Stimulated activated CD8-positive, alpha-beta memory T cell treated with anti-CD3 and anti-CD28 coated beads, Interleukin-12 subunit alpha, Interleukin-12 subunit beta, amount 100 ng/mL, for 24 hours (primary cell): Measurements from ENCODE around the gene COL15A1.

Experiments
- DNase-seq: peaks from one replicate; pipeline ENCODE4 v3.0.0-alpha.2; 2020; ENCODE audit errors: extremely low read depth

Gene COL15A1

DNA sequence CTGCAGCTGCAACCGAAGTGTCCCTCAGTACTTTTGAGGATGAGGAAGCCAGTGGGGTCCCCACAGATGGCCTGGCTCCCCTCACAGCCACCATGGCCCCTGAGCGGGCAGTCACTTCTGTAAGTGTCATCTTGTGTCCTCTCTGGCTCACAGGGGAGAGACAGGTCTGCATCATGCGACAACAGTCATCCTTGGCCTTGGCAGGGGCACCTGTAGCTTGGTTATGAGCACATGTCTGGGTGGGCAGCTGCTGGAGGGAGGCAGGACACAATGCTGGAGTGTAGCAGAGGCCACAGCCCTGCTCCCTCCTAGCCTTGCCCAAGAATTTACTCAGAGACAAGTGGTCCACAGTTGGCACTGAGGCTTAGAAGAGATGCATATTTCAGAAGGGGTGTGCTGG is 71.7 kb downstream of the COL15A1 start:
- no peak for DNase-seq

DNA sequence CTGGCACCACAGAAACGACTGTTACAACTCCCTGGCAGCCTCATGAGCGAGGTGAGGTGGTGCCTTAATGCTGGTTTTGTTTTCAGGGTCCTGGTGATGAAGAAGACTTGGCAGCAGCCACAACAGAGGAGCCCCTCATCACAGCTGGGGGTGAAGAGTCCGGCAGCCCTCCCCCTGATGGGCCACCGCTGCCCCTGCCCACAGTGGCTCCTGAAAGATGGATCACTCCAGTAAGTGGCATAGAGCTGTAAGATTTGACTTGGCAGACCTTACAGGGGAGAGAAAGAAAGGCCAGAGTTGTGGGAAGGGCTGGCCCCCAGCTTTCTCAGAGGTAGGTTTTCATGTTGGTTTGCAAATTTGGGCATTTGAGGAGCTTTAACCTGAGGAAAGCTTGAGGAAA is 72.2 kb downstream of the COL15A1 start:
- no peak for DNase-seq

DNA sequence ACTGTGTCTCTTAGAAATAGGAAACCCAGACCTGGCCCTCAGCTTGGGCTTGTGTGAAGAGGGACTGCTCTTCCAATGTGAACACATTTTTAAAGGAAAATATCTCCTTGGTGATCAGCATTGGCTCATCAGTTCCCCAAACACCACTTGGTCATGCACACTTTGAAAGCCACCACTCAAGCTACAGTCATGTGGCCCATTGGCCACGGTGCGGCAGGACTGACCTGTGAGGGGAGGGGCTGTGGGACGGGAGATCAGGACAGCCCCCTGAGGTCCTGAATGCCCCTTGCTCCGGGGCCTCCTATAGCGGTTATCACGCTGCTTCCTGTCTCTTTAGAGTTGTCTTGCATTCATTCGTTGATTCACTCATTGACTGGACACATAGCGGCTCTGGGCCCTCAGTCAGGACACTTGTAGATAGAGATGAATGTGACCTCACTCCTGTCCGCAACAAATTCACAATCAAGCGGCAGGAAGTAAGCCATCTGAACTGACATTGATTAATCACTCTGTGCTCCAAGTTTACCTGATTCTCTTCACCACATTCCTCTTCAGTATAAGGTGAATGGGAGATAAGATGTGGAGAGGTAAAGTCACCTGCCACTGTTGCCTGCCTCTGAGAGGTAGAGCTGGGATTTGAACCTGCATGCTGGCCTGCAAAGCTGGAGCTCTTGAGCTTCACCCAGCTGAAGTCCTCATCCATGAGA is 73.1 kb downstream of the COL15A1 start:
- DNase-seq, result no peak

DNA sequence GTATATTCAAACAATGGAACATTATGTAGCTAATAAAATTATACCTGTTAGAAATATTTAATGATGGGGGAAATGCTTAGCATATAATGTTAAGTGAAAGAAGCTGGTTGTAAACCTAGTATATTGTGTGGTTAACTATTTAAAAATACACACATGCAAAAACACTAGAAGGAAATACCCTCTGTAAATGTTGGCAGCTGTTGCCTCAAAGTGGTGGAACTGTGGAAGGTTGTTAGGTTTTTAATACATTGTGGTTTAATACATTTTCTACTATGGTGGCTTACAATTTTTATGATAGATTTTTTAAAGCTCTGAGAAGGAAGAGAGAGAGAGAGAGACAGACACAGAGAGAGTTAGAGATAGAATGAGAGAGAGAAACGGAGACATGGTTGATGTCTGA is 74.9 kb downstream of the COL15A1 start:
- DNase-seq, result no peak

DNA sequence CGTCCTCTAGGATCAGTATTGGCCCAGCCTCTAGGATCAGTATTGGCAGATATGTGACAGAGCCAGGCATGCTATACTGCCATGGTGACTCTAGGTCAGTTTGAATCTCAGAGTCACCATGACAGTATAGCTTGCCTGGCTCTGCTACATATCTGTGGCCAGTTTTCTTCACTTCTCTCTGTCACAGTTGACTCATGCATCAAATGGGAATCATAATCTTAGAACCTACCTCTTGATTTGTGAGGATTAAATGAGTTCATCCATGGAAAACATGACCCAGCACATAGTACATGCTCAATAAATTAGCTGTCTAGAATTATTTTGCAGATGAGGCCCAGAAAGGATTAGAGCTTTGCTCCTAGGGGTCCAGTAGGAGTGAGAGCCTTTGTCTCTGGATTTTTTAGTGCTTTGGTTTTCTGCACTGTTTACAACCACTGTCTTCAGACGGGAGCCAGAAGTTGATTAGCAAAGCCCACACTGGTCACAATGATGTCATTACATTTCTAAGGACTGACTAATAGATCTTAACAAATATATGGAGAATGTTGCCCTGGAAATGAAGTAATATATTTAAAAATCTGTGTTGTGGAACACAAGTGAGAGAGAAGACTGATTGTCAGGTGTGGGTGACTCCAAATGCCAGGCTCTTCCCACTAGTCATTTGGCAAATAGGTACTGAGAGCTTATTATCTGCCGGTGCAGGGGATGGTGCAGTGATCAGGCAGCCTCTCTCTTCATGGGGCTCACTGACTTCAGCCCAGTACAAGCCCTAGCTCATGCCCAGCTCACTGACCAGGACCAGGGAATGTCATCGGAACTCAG is 76.0 kb downstream of the COL15A1 start:
- DNase-seq, result no peak

DNA sequence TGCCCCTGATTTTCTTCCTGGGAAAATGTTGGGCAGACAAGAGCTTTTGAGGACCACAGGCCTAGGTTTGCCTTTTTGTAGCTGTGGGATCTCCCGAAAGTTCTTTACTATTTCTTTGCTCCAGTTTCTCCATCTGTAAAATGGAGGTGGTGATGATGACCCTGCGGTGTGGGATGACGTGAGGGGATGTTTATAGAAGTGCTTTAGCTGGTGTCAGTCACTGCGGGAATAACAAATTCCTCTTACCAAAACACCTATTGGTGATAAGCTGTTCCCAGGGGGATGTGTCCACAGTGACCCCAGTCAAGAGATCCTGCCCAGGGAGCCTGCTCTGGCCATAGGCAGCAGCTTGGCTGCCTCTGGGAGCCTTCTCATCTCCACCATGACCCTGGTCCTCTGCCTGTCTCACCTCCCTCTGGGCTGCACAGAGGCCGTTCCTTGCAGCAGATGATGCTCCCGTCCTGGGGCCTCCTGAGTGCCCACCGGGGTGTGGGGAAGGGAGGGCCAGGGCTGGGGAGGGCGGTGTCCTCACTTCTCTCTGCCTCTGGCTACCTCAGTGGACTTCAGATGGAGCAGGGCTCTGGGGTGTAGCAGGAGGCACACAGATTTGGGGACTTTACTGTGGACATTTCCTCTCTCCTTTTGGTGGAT is 77.2 kb downstream of the COL15A1 start:
- no peak for DNase-seq

DNA sequence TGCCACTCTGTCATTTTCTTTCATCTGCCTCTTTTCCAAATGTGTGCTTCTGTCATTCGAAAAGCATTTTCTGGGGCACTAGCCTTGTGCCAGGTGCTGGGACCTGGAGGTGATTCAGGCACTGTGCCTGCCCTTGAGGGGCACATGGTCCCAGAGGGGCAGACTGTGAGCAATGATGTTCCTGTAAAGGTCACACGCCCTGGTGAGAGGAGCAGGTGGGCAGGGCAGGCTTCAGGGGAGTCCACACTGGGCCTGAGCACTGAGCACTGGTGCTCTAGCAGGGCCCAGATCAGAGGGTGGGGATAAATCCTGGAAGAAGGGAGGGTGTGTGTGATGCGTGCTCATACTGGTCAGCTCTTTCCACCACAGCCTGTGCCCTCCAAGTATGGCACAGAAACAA is 77.8 kb downstream of the COL15A1 start:
- DNase-seq, result no peak

DNA sequence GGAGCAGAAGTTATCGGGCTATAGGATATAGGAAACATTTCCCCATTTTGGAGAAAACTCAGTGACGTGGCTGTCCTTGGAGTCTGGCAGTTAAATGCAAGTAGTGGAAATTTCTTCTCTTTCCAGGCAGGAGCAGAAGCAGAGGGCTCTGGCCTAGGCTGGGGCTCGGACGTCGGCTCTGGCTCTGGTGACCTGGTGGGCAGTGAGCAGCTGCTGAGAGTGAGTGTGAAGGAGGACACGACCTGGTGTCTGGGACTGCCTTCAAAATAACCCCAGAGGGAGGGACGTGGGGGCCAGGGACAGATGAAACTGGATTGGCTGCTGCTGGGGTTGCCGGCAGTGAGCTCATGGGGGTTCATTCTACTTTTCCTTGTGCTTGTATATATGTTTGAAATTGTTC is 79.5 kb downstream of the COL15A1 start:
- no peak for DNase-seq

DNA sequence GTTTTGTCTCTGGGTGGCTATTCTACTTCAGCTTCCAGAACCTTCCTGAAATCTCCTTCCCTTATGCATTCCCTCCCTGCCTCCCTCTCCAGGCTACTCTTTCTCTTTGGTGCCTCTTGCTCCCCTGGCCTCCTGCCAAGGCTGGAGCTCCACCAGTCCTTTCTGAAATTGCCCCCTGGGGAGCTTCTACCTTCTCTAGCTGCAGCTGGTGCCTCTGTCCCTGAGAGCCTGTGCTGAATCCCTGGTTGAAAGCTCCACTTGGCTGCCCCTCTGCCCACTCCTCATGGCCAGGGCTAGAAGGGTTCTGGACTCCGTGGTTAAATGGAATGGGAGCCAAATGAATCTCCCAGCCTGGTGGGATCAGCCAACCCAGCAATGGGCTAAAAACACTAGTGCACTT is 80.1 kb downstream of the COL15A1 start:
- no peak for DNase-seq

DNA sequence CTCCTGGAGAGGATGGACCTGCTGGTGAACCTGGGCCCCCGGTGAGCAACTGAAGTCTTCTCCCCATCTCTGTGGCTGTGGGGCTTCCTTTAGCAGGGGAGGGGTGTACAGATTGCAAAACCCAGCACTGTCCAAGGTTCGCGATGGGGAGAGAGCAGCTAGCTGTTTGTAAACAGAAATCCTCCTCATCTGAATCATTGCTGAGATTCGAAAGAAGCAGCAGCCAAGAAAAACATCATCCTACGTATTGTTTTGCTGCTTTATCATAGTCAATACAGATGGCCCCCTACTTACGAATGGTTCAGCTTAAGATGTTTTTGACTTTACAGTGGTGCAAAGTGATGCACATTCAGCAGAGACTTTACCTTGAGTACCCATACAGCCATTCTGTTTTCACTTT is 81.3 kb downstream of the COL15A1 start:
- no peak for DNase-seq

DNA sequence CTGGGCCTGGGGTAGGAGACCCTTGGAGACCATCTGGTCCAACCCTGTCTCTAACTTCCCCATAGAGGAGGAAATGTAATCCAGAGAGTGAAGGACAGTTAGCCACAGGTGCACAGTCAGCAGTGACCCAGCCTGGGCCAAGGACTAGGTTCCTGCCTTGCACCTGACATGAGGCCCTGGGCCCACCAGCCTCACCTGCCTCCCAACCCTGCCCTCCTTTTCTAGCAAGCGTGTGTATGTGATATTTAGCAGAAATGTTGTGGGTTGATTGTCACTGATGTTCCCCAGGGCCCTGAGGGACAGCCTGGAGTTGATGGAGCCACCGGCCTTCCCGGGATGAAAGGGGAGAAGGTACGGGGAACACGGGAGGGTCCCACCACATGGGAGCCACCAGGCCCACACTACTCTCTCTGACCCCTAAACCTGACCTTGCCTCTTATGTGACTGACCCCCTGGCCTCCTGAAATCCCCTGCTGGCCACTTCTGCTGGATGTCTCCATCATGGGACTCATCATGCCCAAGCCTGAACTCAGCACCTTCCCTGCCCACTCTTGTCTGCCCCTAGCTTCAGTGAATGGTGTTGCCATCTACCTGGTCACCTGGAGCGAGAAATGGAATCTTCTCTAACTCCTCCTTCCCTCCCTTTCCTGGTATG is 82.0 kb downstream of the COL15A1 start:
- no peak for DNase-seq

DNA sequence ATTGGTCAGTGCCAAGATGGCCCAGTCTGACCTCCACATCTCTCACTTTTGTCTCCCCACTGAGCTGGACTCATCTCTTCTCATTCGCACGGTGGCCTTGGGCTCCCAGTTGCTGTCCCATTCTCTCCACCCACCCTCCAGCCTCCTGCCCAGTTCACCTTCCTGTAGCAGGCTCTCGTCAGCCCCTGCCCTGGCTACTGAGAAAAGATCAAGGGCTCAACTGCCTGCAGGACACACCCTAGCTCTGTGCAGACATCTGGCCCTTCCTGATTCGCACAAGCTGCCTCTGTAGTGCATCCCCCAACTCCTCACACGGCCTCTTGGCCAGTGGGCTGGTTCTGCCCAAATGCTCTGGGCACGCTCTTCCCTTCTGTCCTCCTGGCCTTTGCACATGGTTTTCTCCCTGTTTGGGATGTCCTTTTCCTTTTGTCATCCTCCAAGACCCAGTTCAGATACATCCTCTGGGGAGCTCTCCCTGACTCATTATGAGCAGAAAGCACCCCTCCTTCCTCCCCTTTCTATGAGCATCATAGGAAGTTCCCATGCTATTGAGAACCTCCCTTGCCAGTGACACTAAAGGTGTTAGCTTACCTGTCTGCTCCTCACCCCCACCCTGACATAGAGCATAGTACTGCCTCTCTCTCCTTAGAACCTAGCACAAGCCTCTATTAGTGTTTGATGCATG is 82.7 kb downstream of the COL15A1 start:
- no peak for DNase-seq

DNA sequence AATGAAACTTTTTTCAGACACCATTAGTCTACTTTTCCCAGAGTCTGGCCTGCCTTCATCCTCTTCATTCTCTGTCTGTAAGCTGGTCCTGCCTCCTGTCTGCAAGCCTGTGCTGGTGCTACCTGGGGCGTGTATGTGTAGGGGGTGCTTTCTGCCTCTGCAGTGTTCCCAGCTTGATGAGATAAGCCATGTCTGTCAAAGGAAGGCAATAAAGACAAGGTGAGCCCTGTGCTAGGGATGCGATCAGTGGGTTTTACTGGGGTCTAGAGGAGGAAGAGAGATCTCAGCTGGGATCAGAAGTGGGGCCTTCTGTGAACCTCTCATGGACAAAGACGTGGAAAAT is 83.2 kb downstream of the COL15A1 start:
- DNase-seq, result no peak

DNA sequence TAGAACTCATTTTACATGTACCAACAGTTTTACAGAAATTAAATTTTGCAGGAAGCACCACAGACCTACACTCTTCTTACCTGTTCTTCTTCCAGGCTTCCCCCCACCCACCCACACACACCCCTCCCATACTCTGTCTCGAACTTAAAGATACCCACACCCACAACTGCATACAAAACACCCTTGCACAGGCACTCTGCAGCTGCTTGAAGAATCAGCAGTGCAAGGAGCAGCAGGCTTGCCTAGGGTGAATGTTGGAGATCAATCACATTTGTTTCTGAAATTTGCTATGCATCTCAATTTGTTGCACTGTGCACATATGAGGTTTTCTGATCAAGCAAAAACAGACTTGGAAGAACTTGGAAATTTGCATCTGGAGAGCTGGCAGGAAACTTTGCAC is 83.7 kb downstream of the COL15A1 start:
- DNase-seq, result no peak

DNA sequence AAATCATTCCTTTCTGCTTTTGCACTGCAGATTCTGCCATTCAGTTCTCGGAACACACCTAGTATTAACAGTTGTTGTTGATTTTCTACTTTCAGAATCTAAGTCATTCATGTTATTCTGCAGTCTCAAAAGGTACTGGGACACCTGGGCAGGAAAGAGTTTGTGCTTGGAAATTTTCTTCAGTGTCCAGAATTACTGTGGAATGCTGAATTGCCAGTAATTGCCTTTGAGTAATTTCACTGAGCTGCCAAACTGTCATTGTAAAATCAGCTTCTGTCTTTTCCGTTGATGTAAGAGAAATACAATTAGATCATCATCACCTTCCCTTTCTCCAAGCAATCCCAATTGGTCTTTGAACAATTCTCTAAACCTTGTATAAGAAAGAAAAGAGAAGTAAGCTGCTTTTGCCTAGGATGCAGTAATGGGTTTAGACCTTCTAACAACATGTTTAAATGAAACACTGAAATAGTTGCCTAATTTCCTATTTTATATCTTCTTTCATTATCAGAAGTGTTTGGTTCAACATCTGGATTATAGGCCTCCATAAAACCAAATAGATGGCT is 85.5 kb downstream of the COL15A1 start:
- no peak for DNase-seq

DNA sequence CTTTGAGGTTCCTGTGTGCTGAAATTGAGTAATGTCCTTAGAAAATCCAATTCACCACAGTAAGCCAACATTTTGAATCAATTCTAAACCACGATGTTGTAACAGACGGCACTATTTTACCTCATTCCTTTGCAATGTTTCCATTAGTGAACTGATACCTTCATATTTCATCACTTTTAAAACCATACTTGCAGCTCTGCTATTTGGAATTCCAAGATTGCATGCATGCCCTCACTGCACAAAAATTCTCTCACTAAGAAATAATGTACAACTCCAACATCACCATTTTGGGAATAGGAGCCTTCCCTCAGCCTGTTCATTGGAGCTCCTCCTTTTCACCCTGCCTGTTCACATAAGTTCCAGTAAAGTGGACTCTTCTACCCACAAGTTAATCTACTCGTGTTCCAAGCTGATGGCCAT is 86.4 kb downstream of the COL15A1 start:
- DNase-seq, result no peak

DNA sequence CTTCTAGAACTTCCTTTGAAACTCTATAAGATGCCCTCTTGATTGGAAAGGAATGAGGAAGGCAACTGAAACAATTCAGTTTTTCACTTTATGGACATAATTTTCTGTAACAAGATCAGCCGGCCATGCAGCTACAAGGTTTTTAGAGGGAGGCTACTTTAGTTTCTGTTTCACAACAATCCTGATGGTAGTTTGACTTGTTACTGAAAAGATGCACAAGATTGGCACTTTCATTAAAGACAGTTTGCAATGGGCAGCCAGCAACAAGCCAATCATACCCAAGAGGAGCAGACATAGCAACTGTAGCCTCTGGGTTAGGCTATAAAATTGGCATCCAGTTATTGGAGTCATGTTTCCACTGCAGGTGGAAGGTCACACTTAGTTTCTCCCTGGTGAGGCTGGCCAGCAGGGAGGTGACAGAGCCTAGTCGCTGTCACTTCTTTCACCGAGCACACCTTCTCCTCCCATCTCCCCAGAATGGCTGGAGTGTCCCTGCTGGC is 87.0 kb downstream of the COL15A1 start:
- DNase-seq, result no peak

DNA sequence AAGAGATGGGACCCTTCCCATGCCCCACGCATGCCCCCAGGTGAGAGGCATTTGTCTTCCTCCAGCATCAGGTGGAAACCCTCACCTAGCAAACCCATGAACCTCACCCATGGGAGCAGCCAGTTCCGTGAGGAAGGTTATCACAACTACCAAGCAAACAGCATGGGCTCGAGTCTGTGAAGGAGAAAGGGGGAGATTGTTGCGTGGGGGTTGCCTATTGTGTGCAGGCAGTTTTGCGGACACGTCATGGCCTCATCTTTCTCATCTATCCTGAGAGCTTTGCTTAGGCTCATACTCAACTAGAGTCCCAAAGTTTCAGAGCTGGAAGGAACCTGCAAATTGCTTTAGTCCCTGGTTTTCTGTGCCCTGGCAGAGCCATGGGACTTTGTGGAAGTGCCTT is 87.6 kb downstream of the COL15A1 start:
- no peak for DNase-seq

DNA sequence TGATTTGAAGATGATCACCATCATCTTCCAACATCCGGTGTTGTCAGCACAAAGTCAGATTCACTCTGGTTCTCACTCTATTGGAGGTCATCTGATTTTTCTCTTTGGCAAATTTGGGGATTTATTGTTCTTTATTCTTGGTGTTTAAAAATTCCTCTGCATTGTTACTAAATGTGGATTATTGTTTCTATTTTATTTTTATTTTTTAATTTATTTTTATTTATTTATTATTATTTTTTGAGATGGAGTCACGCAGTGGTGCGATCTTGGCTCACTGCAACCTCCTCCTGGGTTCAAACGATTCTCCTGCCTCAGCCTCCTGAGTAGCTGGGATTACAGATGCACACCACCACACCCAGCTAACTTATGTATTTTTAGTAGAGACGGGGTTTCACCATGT is 88.3 kb downstream of the COL15A1 start:
- DNase-seq, result no peak

DNA sequence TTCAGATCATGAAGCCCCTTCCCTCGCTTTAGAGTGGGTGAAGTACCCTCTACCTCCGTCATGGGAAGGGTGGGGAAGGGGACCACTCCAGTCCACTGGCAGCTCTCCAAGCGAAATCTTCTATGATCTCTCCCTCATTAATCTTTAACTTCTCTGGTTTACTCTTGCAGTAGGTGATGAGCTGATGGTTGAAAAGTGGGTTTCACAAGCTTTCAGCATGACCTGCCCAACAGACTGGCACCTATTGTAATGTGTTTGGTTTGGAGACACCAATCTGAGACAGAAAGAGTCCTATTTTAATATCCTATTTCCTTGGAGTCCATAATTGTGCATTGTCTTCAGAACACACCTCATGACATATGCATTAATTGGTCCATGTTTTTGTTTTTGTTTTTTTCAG is 90.4 kb downstream of the COL15A1 start:
- DNase-seq, result no peak

DNA sequence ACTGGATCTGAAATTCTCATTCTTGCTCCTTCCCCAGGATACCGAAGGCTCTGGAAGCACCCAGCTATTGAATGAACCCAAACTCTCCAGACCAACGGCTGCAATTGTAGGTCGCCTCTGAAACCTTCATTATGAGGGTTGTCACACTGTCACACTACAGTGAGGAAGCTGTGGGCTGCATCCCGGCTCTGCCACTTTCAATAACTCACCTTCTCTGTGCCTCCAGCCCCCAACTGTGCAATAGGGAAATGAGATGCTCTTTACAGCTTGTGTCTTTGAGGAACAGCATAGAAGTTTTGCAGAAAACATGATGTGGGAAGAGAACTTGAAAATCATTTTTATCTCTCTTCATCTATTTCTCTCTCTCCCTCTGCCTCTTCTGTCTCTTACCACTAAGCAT is 91.6 kb downstream of the COL15A1 start:
- DNase-seq, result no peak
